ENCODE measurements around the gene SCYGR5.
"Not testable (repeated sequence)": the region's sequence is repeated elsewhere in the genome, so short reads cannot be mapped to it uniquely, and the experiment has no call there.

Gene SCYGR5, protein sequence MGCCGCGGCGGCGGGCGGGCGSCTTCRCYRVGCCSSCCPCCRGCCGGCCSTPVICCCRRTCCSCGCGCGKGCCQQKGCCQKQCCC

DNA sequence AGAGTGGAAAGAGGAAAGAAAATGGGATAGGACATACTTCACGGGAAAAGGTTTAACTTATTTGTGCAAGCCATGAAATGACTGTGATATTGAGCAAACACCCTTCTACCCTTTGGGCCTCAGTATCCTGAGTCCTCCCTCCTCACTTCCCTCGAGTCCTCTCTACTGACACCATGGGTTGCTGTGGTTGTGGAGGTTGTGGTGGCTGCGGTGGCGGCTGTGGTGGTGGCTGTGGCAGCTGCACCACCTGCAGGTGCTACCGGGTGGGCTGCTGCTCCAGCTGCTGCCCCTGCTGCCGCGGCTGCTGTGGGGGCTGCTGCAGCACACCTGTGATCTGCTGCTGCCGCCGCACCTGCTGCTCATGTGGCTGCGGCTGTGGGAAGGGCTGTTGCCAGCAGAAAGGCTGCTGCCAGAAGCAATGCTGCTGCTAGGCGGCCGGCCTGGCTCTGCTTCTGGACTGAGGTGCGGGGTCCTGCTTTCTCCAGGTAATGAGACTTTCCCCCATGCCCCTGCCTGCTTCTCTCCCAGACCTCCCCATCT is at the start of gene SCYGR5:
Gene SCYGR5 (plus strand): TSS at position 174 of the 540 bp plus-strand sequence. CDS start 0 bp downstream, at position 174.
- in situ Hi-C loops (cut with MboI; ENCODE audit: low pct_unique_long_range_greater_than_20kb, low sequenced_read_pairs); DNase-seq: not testable (repeated sequence)

DNA sequence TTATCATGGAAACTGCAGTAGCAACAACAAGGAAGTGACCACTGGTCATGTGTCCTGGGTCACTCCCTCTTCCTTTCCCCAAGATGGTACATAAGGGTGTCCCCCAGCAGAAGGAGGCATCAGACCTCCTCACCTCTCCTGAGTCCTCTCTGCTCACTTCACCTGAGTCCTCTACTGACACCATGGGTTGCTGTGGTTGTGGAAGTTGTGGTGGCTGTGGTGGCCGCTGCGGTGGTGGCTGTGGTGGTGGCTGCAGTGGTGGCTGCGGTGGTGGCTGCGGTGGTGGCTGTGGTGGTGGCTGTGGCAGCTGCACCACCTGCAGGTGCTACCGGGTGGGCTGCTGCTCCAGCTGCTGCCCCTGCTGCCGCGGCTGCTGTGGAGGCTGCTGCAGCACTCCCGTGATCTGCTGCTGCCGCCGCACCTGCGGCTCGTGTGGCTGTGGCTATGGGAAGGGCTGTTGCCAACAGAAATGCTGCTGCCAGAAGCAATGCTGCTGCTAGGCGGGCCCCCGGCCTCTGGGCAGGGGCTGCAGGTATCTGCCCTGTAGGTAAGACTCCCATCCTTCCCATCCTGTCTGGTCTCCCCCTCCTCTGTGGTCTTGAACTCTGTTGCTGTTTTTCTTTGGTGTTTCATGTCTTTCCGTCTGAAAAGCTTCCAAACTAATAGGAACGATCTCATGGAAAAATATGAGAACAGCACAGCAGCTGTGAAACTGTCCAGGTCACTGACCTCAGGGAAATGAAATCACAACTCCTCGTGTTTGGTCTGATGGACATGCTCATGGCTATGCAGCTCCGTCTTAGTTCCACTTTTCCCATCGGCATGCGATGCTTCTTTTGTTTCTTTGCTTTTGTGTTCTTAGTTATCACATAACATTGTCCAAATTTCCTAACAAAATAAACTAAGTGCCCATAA is 49.0 kb upstream of the SCYGR5 start, which contains the start of gene SCYGR4:
Gene SCYGR4 (plus strand): TSS at position 183 of the 915 bp plus-strand sequence. CDS start 0 bp downstream, at position 183.
- DNase-seq: no peak
- in situ Hi-C loops (cut with MboI; ENCODE audit: low pct_unique_long_range_greater_than_20kb, low sequenced_read_pairs): no loop called here

DNA sequence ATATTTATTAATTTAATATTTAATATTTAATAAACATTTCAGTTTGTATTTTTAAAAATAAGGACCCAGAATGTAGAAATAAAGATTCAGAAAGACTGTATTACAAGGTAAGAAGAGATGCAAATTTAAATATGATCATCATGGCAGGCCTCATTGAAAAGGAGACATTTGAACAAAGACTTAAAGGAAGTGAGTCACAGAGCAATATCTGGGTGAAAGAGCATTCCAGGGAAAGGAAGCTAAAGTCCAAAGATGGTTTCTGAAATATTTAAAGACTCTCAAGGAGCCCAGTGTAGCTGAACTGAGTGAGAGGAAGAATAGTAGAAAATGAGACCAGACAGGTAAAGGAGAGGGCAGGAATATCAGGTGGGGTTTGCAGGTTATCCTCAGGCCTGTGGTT is 43.4 kb upstream of the SCYGR5 start:
- in situ Hi-C loops (cut with MboI; ENCODE audit: low pct_unique_long_range_greater_than_20kb, low sequenced_read_pairs): no loop called here
- DNase-seq: no peak

DNA sequence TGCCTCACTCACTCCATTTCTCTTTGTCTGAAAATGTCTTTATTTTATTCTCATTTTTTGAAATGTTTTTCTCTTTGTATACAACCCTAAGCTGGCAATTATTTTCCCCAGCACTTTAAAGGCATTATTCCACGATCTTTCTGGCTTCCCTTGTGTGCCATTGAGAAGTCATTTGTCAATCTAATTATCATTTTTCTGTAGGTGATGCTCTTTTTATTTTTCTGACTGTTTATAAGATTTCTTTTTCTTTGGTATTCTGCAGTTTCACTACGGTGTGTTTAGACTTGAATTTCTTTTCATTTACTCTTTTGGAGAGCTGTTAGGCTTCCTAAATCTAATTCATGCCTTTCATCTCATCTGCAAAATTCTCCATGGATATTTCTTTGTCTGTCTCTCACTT is 41.2 kb upstream of the SCYGR5 start:
- no peak for DNase-seq
- in situ Hi-C loops (cut with MboI; ENCODE audit: low pct_unique_long_range_greater_than_20kb, low sequenced_read_pairs): no loop called here

DNA sequence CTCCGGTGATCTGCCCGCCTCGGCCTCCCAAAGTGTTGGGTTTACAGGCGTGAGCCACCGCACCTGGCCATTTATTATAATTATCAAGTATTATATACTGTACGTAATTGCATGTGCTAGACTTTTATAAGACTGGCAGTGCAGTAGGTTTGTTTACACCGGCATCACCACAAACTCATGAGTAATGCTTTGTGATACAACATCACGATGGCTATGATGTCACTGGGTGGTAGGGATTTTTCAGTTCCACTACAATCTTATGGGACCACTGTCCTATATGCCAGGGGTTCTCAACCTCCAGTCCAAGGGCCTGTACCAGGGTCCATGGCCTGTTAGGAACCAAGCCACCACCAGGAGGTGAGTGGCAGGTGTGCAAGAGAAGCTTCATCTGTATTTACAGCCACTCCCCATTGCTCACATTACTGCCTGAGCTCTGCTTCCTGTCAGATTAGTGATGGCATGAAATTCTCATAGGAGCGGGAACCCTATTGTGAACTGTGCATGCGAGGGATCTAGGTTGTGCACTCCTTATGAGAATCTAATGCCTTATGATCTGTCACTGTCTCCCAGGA is 39.9 kb upstream of the SCYGR5 start:
- DNase-seq: no peak
- in situ Hi-C loops (cut with MboI; ENCODE audit: low pct_unique_long_range_greater_than_20kb, low sequenced_read_pairs): no loop called here

DNA sequence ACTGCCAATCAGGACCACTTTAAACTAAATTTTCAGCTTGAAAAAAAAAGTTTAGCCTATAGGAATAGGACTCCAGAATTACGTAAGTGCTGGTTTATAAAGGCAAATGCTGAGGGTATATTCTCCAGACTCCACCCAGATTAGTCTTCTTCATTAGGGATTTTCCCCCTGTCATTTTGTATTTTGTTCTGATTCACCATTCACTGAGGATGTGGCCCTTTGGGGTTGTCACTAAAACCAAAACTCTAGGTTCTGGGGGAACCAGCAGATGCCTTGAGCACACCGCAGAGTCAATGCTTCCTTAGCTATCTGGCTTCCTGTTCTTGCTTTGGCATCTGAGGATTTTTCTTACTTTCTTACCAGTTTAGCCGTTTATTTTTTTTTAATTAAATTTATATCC is 38.8 kb upstream of the SCYGR5 start:
- in situ Hi-C loops (cut with MboI; ENCODE audit: low pct_unique_long_range_greater_than_20kb, low sequenced_read_pairs): no loop called here
- no peak for DNase-seq

DNA sequence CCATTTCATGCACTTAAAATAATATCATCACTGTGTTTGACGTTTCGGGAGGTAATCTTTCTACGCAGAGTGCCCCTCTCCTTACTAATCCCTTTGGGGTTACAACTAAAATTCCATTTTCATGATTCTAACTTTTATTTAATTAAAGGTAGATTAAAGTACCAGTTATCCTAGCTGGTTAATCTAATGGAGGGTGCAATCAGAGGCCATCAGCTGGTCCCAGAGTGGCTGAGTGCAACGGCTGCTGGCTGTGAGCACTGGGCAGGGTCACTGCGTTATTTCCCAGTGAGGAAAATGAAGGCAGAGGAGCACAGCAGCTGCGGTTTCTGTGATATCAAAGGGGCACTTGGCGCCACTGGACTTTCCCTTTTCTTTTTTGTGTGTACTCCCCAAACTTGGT is 37.2 kb upstream of the SCYGR5 start:
- in situ Hi-C loops (cut with MboI; ENCODE audit: low pct_unique_long_range_greater_than_20kb, low sequenced_read_pairs): no loop called here
- DNase-seq: no peak

DNA sequence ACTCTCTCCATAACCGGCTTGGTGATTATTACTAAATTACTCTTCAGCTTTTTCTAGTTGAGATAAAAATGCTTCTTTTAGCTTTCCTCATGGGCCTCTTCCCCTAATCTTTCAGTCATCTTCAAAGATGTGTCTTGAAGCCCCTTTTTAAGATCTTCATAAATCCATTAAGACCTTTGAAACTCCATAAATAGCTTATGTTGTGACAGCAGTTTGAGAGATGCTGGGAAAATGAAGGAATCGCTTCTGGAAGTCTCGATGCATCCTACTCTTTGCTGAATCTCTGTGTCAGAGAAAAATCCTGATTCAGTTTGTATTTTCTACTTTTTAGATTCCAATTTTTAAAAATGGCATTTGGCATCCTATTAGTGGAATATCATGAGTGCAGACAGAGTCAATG is 36.3 kb upstream of the SCYGR5 start:
- no peak for DNase-seq
- in situ Hi-C loops (cut with MboI; ENCODE audit: low pct_unique_long_range_greater_than_20kb, low sequenced_read_pairs): no loop called here

DNA sequence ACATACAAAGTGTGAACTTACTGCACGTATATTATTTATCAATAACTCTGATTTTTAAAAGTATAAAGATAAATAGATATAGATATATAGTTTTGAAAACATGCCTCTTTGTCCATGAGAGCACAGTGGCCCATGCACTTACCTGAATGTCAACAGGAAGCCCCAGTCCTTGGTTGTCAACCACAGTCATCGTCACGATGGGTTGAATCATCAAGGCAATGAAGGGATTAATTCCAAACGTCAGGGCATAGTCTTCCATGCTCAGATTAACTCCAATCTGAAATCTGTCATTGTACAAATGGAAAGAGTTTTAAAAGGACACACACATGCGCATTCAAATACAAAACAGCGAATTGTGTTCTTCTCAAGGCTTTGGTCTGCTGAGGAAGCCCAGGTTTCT is 33.8 kb upstream of the SCYGR5 start:
- in situ Hi-C loops (cut with MboI; ENCODE audit: low pct_unique_long_range_greater_than_20kb, low sequenced_read_pairs): no loop called here
- DNase-seq: no peak

DNA sequence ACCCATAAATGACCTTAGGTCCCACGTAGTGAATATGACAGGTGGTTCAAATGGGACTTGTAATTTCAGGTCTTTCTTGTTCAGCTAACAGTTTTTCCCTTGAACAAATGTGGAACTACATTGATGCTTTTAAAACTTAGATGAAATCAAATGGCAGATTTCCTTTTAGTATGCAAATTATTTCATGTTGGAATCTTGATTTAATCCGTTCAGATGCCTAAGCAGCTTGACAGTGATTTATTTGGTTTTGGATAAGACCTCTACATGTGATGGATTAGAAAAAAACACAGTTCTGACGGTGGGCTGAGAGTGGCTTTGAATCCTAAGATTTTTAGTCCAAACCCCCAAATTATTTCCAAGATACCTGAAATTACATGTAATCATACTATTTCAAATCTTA is 32.4 kb upstream of the SCYGR5 start:
- in situ Hi-C loops (cut with MboI; ENCODE audit: low pct_unique_long_range_greater_than_20kb, low sequenced_read_pairs): no loop called here

DNA sequence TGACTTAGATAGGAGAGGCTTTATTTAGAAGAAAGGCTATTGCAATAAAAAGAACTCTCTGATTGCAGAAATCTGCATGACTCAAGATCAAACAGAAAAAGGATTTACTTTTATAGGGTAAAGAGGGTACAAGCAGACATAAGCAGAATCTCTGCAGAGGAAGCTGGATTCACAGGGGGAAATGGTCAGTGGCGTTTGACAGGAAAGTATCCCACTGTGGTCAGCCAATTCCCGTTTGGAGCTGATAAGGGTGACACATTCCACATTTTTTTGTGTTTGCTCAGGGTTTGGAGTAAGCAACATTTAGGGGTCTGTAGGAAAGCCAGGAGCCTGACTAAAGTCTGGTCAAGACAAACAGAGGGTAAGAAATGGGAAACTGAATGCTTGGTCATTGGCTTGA is 23.9 kb upstream of the SCYGR5 start:
- in situ Hi-C loops (cut with MboI; ENCODE audit: low pct_unique_long_range_greater_than_20kb, low sequenced_read_pairs): no loop called here
- no peak for DNase-seq

More for the DNA sequence above, 32.4 kb upstream of the SCYGR5 start:
- DNase-seq: no peak

DNA sequence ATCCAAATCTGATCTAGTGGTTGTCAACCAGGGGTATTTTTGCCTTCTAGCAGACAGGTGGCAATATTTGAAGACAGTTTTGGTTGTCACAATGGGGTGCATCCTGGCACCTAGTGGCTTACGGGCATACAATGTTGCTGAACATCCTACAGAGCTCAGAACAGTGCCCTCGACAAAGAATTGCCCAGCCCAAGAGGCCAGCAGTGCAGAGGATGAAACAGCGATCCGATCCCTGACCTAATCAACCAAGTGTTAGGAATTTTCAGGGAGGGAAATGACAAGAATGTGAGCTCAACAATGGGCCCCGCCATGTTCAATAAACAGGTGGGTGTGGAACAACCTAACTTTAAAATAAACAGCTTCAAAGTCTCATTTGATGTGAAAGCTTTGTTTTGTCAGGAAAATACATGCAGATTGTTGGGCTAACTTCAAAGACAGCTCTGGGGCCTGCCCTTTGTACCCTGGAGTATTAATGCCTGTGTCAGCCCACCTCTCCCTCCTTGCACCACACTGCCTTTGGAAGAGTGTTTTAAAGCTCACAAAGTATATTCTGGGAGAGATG is 22.5 kb upstream of the SCYGR5 start:
- no peak for DNase-seq
- in situ Hi-C loops (cut with MboI; ENCODE audit: low pct_unique_long_range_greater_than_20kb, low sequenced_read_pairs): no loop called here

DNA sequence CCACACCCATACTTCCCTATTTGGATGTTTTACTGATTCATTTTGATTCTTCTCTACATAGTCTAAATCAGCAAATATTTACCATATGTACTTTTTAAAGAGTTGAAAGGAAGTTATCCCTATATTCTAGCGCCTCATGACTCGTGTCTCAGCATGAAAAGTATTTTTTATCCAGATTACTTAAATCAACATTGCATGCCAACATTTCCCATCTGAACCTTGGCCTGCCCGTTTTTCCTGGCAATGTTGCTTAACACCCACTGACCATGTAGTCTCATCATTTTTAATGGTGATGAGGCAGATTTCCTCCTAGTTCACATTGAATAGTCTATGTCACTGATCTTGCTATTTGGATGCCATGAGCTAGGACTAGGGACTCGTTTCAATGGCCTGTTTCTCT is 13.2 kb upstream of the SCYGR5 start:
- in situ Hi-C loops (cut with MboI; ENCODE audit: low pct_unique_long_range_greater_than_20kb, low sequenced_read_pairs): no loop called here
- no peak for DNase-seq

DNA sequence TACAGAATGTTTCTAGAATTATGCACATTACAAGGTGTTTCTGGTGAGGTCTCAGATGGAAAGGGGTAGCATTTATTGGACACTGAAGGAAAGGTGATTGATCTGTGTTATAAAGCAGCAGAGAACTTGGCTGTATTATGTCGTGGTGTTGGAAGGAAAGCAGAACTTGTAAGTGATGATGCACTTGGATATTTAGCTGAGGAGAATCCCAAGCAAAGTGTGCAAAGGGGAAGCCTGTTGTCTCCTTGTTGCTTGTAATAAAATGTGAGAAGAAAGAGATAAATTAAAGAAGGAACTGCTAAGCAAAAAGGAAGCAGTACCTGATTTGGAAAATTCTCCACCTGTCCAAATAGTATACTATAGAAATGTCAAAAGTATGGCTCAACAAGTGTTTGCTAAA is 12.2 kb upstream of the SCYGR5 start:
- DNase-seq: no peak
- in situ Hi-C loops (cut with MboI; ENCODE audit: low pct_unique_long_range_greater_than_20kb, low sequenced_read_pairs): no loop called here

DNA sequence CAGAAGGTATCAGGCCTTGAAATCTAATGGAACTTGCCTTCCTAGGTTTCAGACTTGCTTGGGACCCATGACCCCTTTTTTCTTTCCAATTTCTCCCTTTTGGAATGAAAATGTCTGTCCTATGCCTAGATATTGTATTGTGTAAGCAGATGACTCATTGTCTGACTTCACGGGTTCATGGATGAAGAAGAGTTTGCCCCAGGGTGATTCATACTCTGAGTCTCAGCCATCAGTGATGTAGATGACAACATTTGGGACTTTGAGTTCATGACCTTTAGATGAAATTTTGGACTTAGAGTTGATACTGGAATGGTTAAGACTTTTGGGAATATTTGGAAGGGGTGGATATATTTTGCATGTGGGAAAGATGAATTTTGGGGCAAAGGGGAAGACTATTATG is 11.2 kb upstream of the SCYGR5 start:
- DNase-seq: no peak
- in situ Hi-C loops (cut with MboI; ENCODE audit: low pct_unique_long_range_greater_than_20kb, low sequenced_read_pairs): no loop called here

DNA sequence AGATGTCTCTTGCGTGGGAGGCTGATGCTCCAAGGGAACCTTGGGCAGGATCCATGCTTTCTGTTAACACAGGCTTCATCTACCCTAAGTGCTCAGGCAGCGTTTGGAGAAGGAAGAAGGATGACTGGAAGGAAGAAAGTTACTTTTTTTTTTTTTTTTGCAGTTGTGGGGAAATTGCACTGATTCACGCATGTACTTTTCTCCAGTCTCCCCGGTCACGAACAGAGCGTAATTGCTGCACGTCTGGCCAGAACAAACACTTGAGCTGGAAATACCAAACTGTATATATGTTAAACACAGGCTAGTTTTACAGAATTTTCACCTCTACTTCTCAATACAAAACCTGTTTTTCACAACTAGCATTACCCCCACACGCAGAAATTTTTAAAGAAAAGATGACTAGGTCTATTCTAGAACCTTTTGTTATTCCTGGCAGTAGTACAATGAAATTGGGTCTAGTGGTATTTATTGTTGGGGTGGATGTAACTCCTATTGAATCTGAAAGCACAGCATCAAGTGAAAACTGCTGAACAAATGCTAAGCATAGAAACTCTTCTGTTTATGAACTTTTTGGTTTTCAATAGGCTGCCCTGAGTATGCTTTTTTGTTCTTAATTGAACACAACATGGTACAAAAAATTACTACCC is 9.3 kb upstream of the SCYGR5 start:
- in situ Hi-C loops (cut with MboI; ENCODE audit: low pct_unique_long_range_greater_than_20kb, low sequenced_read_pairs): no loop called here
- no peak for DNase-seq

DNA sequence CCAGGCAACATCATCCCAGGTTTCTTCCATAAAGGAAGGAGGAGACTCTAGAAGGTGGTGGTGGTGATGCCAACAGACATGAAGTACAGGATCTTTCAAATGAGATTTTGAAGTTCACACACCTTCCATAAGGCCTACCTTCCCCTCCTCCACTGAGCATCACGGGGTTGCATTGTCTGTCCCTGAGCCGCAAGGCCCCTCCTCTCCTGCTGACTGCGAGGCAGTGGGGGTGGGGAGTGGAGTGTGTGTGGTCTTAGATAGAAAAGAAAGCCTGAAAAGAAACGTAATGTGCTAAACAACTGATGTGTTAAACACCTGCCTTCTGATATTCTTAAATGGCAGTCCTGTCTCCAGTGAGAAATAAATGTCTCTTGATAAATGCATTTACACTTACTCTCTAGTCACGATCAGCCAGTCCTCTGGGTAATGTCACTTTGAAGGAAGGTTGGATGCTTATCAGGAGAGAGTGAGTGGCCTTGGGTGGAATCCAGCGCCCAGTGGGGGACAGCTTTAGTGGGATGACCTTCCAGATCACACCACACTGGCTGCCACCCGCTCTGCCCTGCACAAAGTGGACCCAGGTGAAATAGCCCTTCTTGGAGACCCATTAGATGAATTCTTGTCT is 5.5 kb upstream of the SCYGR5 start:
- DNase-seq: no peak
- in situ Hi-C loops (cut with MboI; ENCODE audit: low pct_unique_long_range_greater_than_20kb, low sequenced_read_pairs): no loop called here

DNA sequence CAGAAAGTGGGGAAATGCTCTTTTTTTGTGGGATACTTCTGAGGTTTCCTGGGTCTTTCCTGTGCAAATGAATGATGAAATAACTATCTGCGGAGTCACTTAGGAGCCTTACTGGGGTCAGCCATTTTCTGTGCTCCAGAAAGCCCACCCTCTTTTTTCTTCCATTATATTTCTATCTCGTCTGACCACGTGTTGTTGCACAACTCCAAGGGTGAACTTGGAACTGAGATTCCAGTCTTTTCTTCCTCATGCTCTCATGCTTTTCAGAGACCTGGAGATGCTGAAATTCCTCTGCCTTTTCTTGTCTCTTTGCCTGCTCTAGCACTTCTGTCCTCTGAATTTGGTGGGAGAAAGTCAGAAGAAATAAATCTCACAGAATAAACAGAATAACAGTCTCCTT is 4.8 kb upstream of the SCYGR5 start:
- no peak for DNase-seq
- in situ Hi-C loops (cut with MboI; ENCODE audit: low pct_unique_long_range_greater_than_20kb, low sequenced_read_pairs): no loop called here
